MM.1S (cell line): ENCODE results near the gene ZNF436.

ENCODE experiments used
- CTCF ChIP-seq: fragments of 300-600 bp; sonication (generic); IDR thresholded peaks from 2 replicates; pipeline ENCODE4 v1.5.1; 2016; ENCODE audit warnings: antibody characterized with exemption, low read length, mixed read lengths
- EZH2 ChIP-seq: fragments of 300-600 bp; sonication (generic); optimal IDR thresholded peaks from 2 replicates; pipeline ENCODE3; 2017; ENCODE audit warnings: low read depth, mild to moderate bottlenecking, antibody characterized with exemption, low read length, mixed read lengths
- EZH2phosphoT487 ChIP-seq: fragments of 300-600 bp; sonication (generic); IDR thresholded peaks from 2 replicates; pipeline ENCODE4 v1.6.1; 2018; ENCODE audit warnings: antibody characterized with exemption, low read length

DNA sequence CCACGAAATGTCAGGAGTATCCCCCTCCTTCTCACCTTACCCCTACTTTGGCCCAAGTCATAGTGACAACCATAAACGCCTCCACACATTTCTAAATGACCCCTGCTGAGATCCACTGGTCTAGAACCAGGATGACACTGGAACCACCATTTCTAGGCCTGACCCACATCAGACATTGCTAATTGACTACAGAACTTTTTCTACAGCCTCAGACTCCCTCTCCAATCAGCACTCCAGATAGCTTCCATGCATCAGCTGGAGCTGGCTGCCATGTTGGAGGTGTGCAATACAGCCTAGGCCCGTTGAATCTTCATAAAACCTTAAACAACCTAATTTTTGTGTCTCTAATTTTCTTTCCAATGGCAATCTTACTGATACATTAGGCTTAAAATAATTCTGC, 36.3 kb upstream of the ZNF436 start:
- TF ChIP-seq CTCF (no peak), EZH2phosphoT487 (no peak), EZH2 (no peak)
